H9 (cell line): Measurements from ENCODE around the gene TRIM50. TPM values are rescaled to one million over a fixed set of nuclear protein-coding genes. Genes with fewer than 3 reads are reported as not detected.

Experiments
- DNase-seq: peaks from one replicate; pipeline ENCODE4 v3.0.0-alpha.2; 2017
- H2AFZ ChIP-seq: one replicate; pipeline ENCODE4 v1.6.1; 2013; ENCODE audit warnings: mild to moderate bottlenecking, low read length, control low read depth, moderate library complexity
- H2AK5ac ChIP-seq: 2 replicates; pipeline ENCODE4 v1.6.1; 2013; ENCODE audit warnings: low read length, control low read depth, mixed read lengths; ENCODE audit not compliant: insufficient read length
- H2BK120ac ChIP-seq: one replicate; pipeline ENCODE4 v1.6.1; 2013; ENCODE audit warnings: low read depth, mild to moderate bottlenecking, low read length, control low read depth, inconsistent platforms; ENCODE audit not compliant: poor library complexity, severe bottlenecking
- H2BK12ac ChIP-seq: 2 replicates; pipeline ENCODE4 v1.6.1; 2013; ENCODE audit warnings: low read length, control low read depth, mixed read lengths, low read depth; ENCODE audit not compliant: insufficient read length
- H2BK15ac ChIP-seq: 2 replicates; pipeline ENCODE4 v1.6.1; 2013; ENCODE audit warnings: low read depth, low read length, control low read depth
- H2BK20ac ChIP-seq: one replicate; pipeline ENCODE4 v1.6.1; 2013; ENCODE audit warnings: low read depth, mild to moderate bottlenecking, low read length, control low read depth, inconsistent platforms; ENCODE audit not compliant: poor library complexity, severe bottlenecking
- H2BK5ac ChIP-seq: 2 replicates; pipeline ENCODE4 v1.6.1; 2013; ENCODE audit warnings: low read length, control low read depth, mixed read lengths; ENCODE audit not compliant: insufficient read length
- H3K14ac ChIP-seq: 2 replicates; pipeline ENCODE4 v1.6.1; 2013; ENCODE audit warnings: low read length, control low read depth; ENCODE audit not compliant: insufficient read depth
- H3K18ac ChIP-seq: 2 replicates; pipeline ENCODE4 v1.6.1; 2013; ENCODE audit warnings: low read depth, mild to moderate bottlenecking, mixed read lengths, low read length, control low read depth; ENCODE audit not compliant: insufficient read length
- H3K23ac ChIP-seq: 2 replicates; pipeline ENCODE4 v1.6.1; 2013; ENCODE audit warnings: low read length, control low read depth, mixed read lengths, low read depth; ENCODE audit not compliant: insufficient read length
- H3K23me2 ChIP-seq: 2 replicates; pipeline ENCODE4 v1.6.1; 2013; ENCODE audit warnings: low read depth, mild to moderate bottlenecking, mixed read lengths, low read length, control low read depth; ENCODE audit not compliant: insufficient read length, poor library complexity, severe bottlenecking
- H3K27ac ChIP-seq: 2 replicates; pipeline ENCODE4 v1.5.1; 2013; ENCODE audit warnings: low read length, control low read depth, mixed read lengths, low read depth; ENCODE audit not compliant: insufficient read length
- H3K27me3 ChIP-seq: 2 replicates; pipeline ENCODE4 v1.6.1; 2013; ENCODE audit warnings: low read length, control low read depth, inconsistent platforms; ENCODE audit not compliant: insufficient read depth
- H3K4ac ChIP-seq: 2 replicates; pipeline ENCODE4 v1.6.1; 2013; ENCODE audit warnings: low read depth, mild to moderate bottlenecking, control low read depth, inconsistent platforms, low read length, moderate library complexity
- H3K4me1 ChIP-seq: 2 replicates; pipeline ENCODE4 v1.6.1; 2013; ENCODE audit warnings: low read length, control low read depth, inconsistent platforms; ENCODE audit not compliant: insufficient read depth
- H3K4me2 ChIP-seq: 2 replicates; pipeline ENCODE4 v1.6.1; 2013; ENCODE audit warnings: low read length, control low read depth, mixed read lengths; ENCODE audit not compliant: insufficient read length, insufficient read depth
- H3K56ac ChIP-seq: 2 replicates; pipeline ENCODE4 v1.6.1; 2013; ENCODE audit warnings: low read depth, mild to moderate bottlenecking, mixed read lengths, low read length, control low read depth; ENCODE audit not compliant: insufficient read length
- H3K79me1 ChIP-seq: 2 replicates; pipeline ENCODE4 v1.6.1; 2013; ENCODE audit warnings: low read depth, mild to moderate bottlenecking, moderate library complexity, low read length, control low read depth, inconsistent platforms; ENCODE audit not compliant: insufficient read depth, poor library complexity, severe bottlenecking
- H3K79me2 ChIP-seq: 2 replicates; pipeline ENCODE4 v1.6.1; 2013; ENCODE audit warnings: low read length, control low read depth, inconsistent platforms; ENCODE audit not compliant: insufficient read depth
- H3K9ac ChIP-seq: 2 replicates; pipeline ENCODE4 v1.6.1; 2013; ENCODE audit warnings: low read length, control low read depth, mixed read lengths; ENCODE audit not compliant: insufficient read length; ENCODE audit errors: extremely low read depth
- H3K9me3 ChIP-seq: one replicate; pipeline ENCODE4 v1.6.1; 2013; ENCODE audit warnings: low read depth, low read length, inconsistent platforms; ENCODE audit not compliant: control insufficient read depth
- H3T11ph ChIP-seq: one replicate; pipeline ENCODE4 v1.6.1; 2013; ENCODE audit warnings: mild to moderate bottlenecking, low read length, control low read depth, inconsistent platforms
- H4K20me1 ChIP-seq: one replicate; pipeline ENCODE4 v1.6.1; 2013; ENCODE audit not compliant: control insufficient read depth, insufficient read length, insufficient read depth
- H4K5ac ChIP-seq: 2 replicates; pipeline ENCODE4 v1.6.1; 2013; ENCODE audit warnings: low read depth, mild to moderate bottlenecking, mixed read lengths, low read length, control low read depth; ENCODE audit not compliant: insufficient read length
- H4K8ac ChIP-seq: replicated peaks from 2 replicates; pipeline ENCODE4 v1.6.1; 2013; ENCODE audit warnings: low read length, control low read depth, mixed read lengths, low read depth; ENCODE audit not compliant: insufficient read length
- H4K91ac ChIP-seq: 2 replicates; pipeline ENCODE4 v1.6.1; 2013; ENCODE audit warnings: low read depth, mild to moderate bottlenecking, moderate library complexity, mixed read lengths, low read length, control low read depth; ENCODE audit not compliant: insufficient read length
- H3K27ac Mint-ChIP-seq, 3 experiments: 2 replicates in 2 of 3; 3 replicates in 1 of 3; pipeline ENCODE4 v1.8.0; 2020 to 2021; ENCODE audit warnings: mixed read lengths in 3 of 3, mild to moderate bottlenecking in 1 of 3, moderate library complexity in 1 of 3
- H3K27me3 Mint-ChIP-seq: 2 replicates; pipeline ENCODE4 v1.8.0; 2021; ENCODE audit warnings: low read depth, mild to moderate bottlenecking, moderate library complexity, mixed read lengths
- H3K36me3 Mint-ChIP-seq, 3 experiments: 2 replicates in 2 of 3; 3 replicates in 1 of 3; pipeline ENCODE4 v1.8.0; 2020 to 2021; ENCODE audit warnings: low read depth in 3 of 3, mixed read lengths in 3 of 3; ENCODE audit not compliant: insufficient read depth in 1 of 3
- H3K4me1 Mint-ChIP-seq, 2 experiments: 2 replicates each; pipeline ENCODE4 v1.8.0; 2020; ENCODE audit warnings: mixed read lengths in 2 of 2
- H3K4me3 Mint-ChIP-seq, 2 experiments: 2 replicates in 1 of 2; 3 replicates in 1 of 2; pipeline ENCODE4 v1.8.0; 2020 to 2021; ENCODE audit warnings: mild to moderate bottlenecking in 2 of 2, mixed read lengths in 2 of 2, moderate library complexity in 1 of 2
- H3K9me3 Mint-ChIP-seq, 2 experiments: 2 replicates in 1 of 2; 3 replicates in 1 of 2; pipeline ENCODE4 v1.8.0; 2020; ENCODE audit warnings: mild to moderate bottlenecking in 2 of 2, mixed read lengths in 2 of 2, moderate library complexity in 1 of 2
- WGBS: extraction: QIAGEN DNeasy Blood & Tissue Kit; methylation state at CpG from one replicate; pipeline ENCODE4 v1.1.7; 2013; ENCODE audit warnings: missing lambda C conversion rate, low lambda C conversion rate, mixed read lengths; ENCODE audit not compliant: insufficient read length; ENCODE audit errors: extremely low coverage; 5-methylcytosine and 5-hydroxymethylcytosine counted together
- total RNA-seq: library from RNA; stranded (reverse); gene quantifications from 2 replicates; pipeline ENCODE4 v1.2.1, GENCODE V29; 2021
- TF ChIP-seq, protein P1 (sequence below): fragments of 200-600 bp; sonication (generic); conservative IDR thresholded peaks from 3 replicates; pipeline ENCODE4 v1.8.0; 2021; ENCODE audit warnings: antibody characterized with exemption, mild to moderate bottlenecking

Gene TRIM50
- total RNA-seq, 1 experiment from 2014 or later = not detected

DNA sequence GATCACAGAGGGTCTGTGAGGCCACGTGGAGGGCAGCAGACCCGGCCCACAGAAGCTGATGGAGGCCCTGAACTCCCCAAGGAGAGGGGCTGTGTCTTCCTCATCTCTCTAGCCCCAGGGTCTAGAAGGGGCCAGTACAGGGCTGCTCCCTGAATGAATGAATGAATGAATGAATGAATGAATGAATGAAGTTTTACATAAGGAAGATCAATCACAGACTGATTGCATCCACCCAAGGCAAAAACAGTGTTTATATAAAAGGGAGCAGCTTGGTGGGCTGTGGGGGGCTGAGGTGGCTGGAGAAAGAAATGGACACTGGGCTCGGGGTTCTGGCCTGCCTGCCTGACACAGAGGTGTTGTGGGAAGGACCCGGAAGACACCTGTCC, 14.4 kb downstream of the TRIM50 start:
- no peak overlapping the region for H2BK5ac ChIP-seq
- TF ChIP-seq, protein P1, sequence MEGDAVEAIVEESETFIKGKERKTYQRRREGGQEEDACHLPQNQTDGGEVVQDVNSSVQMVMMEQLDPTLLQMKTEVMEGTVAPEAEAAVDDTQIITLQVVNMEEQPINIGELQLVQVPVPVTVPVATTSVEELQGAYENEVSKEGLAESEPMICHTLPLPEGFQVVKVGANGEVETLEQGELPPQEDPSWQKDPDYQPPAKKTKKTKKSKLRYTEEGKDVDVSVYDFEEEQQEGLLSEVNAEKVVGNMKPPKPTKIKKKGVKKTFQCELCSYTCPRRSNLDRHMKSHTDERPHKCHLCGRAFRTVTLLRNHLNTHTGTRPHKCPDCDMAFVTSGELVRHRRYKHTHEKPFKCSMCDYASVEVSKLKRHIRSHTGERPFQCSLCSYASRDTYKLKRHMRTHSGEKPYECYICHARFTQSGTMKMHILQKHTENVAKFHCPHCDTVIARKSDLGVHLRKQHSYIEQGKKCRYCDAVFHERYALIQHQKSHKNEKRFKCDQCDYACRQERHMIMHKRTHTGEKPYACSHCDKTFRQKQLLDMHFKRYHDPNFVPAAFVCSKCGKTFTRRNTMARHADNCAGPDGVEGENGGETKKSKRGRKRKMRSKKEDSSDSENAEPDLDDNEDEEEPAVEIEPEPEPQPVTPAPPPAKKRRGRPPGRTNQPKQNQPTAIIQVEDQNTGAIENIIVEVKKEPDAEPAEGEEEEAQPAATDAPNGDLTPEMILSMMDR = no peak
- no peaks in the 10 kb centered on the region for H3K23me2 ChIP-seq
- WGBS = no CpG with 5 or more reads among the region's 4 CpGs
- Mint-ChIP-seq H3K9me3 (peaks cover 2 to 4% of the 10 kb centered on the region in 2 experiments; a peak in 2 of 5 replicates), H3K4me3 (no peak overlapping the region), H3K4me1 (no peaks in the 10 kb centered on the region), H3K27ac (no peak overlapping the region), H3K36me3 (peaks cover 0 to 1% (median 0%) of the 10 kb centered on the region in 3 experiments; a peak in 1 of 7 replicates), H3K27me3 (peaks cover 17% of the 10 kb centered on the region)
- H3K4me1 ChIP-seq = no peaks in the 10 kb centered on the region
- H3K4me2 ChIP-seq = no peak overlapping the region
- H3K14ac ChIP-seq = no peak overlapping the region
- H2BK120ac ChIP-seq = no peak overlapping the region
- no peak overlapping the region for H4K8ac ChIP-seq
- no peak overlapping the region for H3K9ac ChIP-seq
- no peak overlapping the region for H2BK20ac ChIP-seq
- H3K4ac ChIP-seq = no peak overlapping the region
- H3K23ac ChIP-seq = no peak overlapping the region
- no peak overlapping the region for H2BK15ac ChIP-seq
- no peaks in the 10 kb centered on the region for H4K20me1 ChIP-seq
- no peak overlapping the region for H3K56ac ChIP-seq
- H3K27ac ChIP-seq = no peak overlapping the region
- no peaks in the 10 kb centered on the region for H3K79me1 ChIP-seq
- H4K5ac ChIP-seq = no peak overlapping the region
- H3K27me3 ChIP-seq = no peaks in the 10 kb centered on the region
- no peak overlapping the region for H4K91ac ChIP-seq
- H2AFZ ChIP-seq = no peak overlapping the region
- DNase-seq = no peak
- no peaks in the 10 kb centered on the region for H3K79me2 ChIP-seq
- H3K18ac ChIP-seq = no peak overlapping the region
- no peak overlapping the region for H2BK12ac ChIP-seq
- no peak overlapping the region for H2AK5ac ChIP-seq
- H3T11ph ChIP-seq = no peak overlapping the region
- H3K9me3 ChIP-seq = no peaks in the 10 kb centered on the region
